CD14-positive monocyte (primary cell): Measurements from ENCODE around the gene POLR3K. TPM values are rescaled to one million over a fixed set of nuclear protein-coding genes. Genes with fewer than 3 reads are reported as not detected.

Experiments used
- DNase-seq, 3 donors: peaks; one replicate each; pipeline ENCODE4 v3.0.0-alpha.2; 2011 to 2022
- H2AFZ ChIP-seq: 2 replicates; pipeline ENCODE4 v1.6.0; 2012; ENCODE audit warnings: mild to moderate bottlenecking, low read depth, low read length, inconsistent platforms; ENCODE audit not compliant: insufficient read depth, poor library complexity, severe bottlenecking
- H3K27ac ChIP-seq, 2 donors: 1 replicate in 1 of 2; 2 replicates in 1 of 2; pipeline ENCODE4 v1.5.1; 2012 to 2013; ENCODE audit warnings: low read length in 2 of 2, control low read depth in 1 of 2, inconsistent platforms in 1 of 2, low read depth in 1 of 2, mild to moderate bottlenecking in 1 of 2
- H3K27me3 ChIP-seq, 2 donors: one replicate each; pipeline versions ENCODE4 v1.6.0 to v1.6.1; 2011 to 2013; ENCODE audit warnings: low read length in 2 of 2; ENCODE audit not compliant: control insufficient read depth in 2 of 2, insufficient read depth in 2 of 2
- H3K36me3 ChIP-seq, 2 donors: replicated peaks in 1 of 2; 1 replicate in 1 of 2; 2 replicates in 1 of 2; pipeline versions ENCODE4 v1.5.1 to v1.6.1; 2012 to 2013; ENCODE audit warnings: low read length in 2 of 2, control low read depth in 1 of 2, inconsistent platforms in 1 of 2, mild to moderate bottlenecking in 1 of 2; ENCODE audit not compliant: insufficient read depth in 2 of 2, control insufficient read depth in 1 of 2
- H3K4me1 ChIP-seq, 2 donors: 1 replicate in 1 of 2; 2 replicates in 1 of 2; pipeline versions ENCODE4 v1.5.1 to v1.6.1; 2012 to 2013; ENCODE audit warnings: low read length in 2 of 2, control low read depth in 1 of 2, inconsistent platforms in 1 of 2, mild to moderate bottlenecking in 1 of 2, moderate library complexity in 1 of 2; ENCODE audit not compliant: insufficient read depth in 2 of 2, control insufficient read depth in 1 of 2
- H3K4me2 ChIP-seq: replicated peaks from 2 replicates; pipeline ENCODE3; 2012; ENCODE audit warnings: low read length, moderate library complexity, mild to moderate bottlenecking; ENCODE audit not compliant: poor library complexity, severe bottlenecking; ENCODE audit errors: extremely low read depth
- H3K4me3 ChIP-seq, 3 experiments: fragments of 200-600 bp in 1 of 3; sonication (generic) in 1 of 3; replicated peaks in 1 of 3; 1 replicate in 2 of 3; 2 replicates in 1 of 3; pipeline ENCODE4 v1.5.1; 2011 to 2013; ENCODE audit warnings: low read length in 3 of 3, mild to moderate bottlenecking in 3 of 3, control low read depth in 2 of 3, low read depth in 2 of 3, inconsistent platforms in 1 of 3, moderate library complexity in 1 of 3
- H3K79me2 ChIP-seq: 2 replicates; pipeline ENCODE4 v1.6.0; 2012; ENCODE audit warnings: mild to moderate bottlenecking, control low read depth, inconsistent platforms, low read length, moderate library complexity; ENCODE audit not compliant: insufficient read depth
- H3K9ac ChIP-seq: 2 replicates; pipeline ENCODE4 v1.6.0; 2017; ENCODE audit warnings: low read length, mild to moderate bottlenecking; ENCODE audit not compliant: insufficient read depth, poor library complexity, severe bottlenecking
- H3K9me3 ChIP-seq, 2 donors: replicated peaks in 1 of 2; 1 replicate in 1 of 2; 2 replicates in 1 of 2; pipeline versions ENCODE4 v1.5.1 to v1.6.1; 2012 to 2013; ENCODE audit warnings: low read length in 2 of 2, control low read depth in 1 of 2; ENCODE audit not compliant: control insufficient read depth in 1 of 2, insufficient read depth in 1 of 2
- H4K20me1 ChIP-seq: 2 replicates; pipeline ENCODE4 v1.6.0; 2012; ENCODE audit warnings: mild to moderate bottlenecking, low read length, control low read depth, moderate library complexity; ENCODE audit not compliant: insufficient read depth
- H3K27ac Mint-ChIP-seq, 7 donors: one replicate each; pipeline ENCODE4 v1.8.0; 2020; ENCODE audit warnings: mild to moderate bottlenecking in 7 of 7, mixed read lengths in 7 of 7, moderate library complexity in 6 of 7, inconsistent platforms in 2 of 7
- H3K27me3 Mint-ChIP-seq, 3 donors: one replicate each; pipeline ENCODE4 v1.8.0; 2021 to 2022; ENCODE audit warnings: low read depth in 3 of 3, mild to moderate bottlenecking in 3 of 3, mixed read lengths in 3 of 3, moderate library complexity in 3 of 3, inconsistent platforms in 1 of 3
- H3K36me3 Mint-ChIP-seq, 2 donors: one replicate each; pipeline ENCODE4 v1.8.0; 2020; ENCODE audit warnings: mixed read lengths in 2 of 2, inconsistent platforms in 1 of 2, mild to moderate bottlenecking in 1 of 2
- H3K4me1 Mint-ChIP-seq: one replicate; pipeline ENCODE4 v1.8.0; 2020; ENCODE audit warnings: mild to moderate bottlenecking, mixed read lengths
- H3K4me3 Mint-ChIP-seq, 2 donors: one replicate each; pipeline ENCODE4 v1.8.0; 2020; ENCODE audit warnings: mild to moderate bottlenecking in 2 of 2, mixed read lengths in 2 of 2, moderate library complexity in 1 of 2
- H3K9me3 Mint-ChIP-seq, 7 donors: one replicate each; pipeline ENCODE4 v1.8.0; 2020 to 2022; ENCODE audit warnings: mixed read lengths in 7 of 7, mild to moderate bottlenecking in 6 of 7, moderate library complexity in 6 of 7, inconsistent platforms in 2 of 7
- whole genome bisulfite sequencing: methylation state at CpG from one replicate; pipeline ENCODE4 v1.1.5; 2013; ENCODE audit warnings: missing lambda C conversion rate; ENCODE audit not compliant: insufficient coverage; 5-methylcytosine and 5-hydroxymethylcytosine counted together
- intact Hi-C, 2 donors: fragments of 100-400 bp; cut with micrococcal nuclease; formaldehyde crosslinking; loops; one replicate each; pipeline versions ENCODE4 v1.15.0 to v1.15.1; 2023
- polyA plus RNA-seq, 3 donors: library from polyadenylated mRNA; depleted of rRNA in 1 of 3; unstranded in 2 of 3; stranded (reverse) in 1 of 3; fragments of 300-500 nt in 2 of 3; fragments of >200 nt in 1 of 3; fragmentation: Illumina TruSeq in 2 of 3; gene quantifications; 1 replicate in 2 of 3; 2 replicates in 1 of 3; pipeline ENCODE4 v1.2.3, GENCODE V29; 2012 to 2021
- small RNA-seq: library from RNA; depleted of rRNA; stranded (forward); fragments of <200 nt; gene quantifications from one replicate; pipeline ENCODE3, GENCODE V24; 2012; ENCODE audit warnings: low read depth; ENCODE audit not compliant: insufficient read length
- TF ChIP-seq, protein P1 (sequence below): fragments of 200-600 bp; IDR thresholded peaks from one replicate; pipeline ENCODE4 v1.8.0; 2022; ENCODE audit warnings: antibody characterized with exemption, mild to moderate bottlenecking

POLR3K gene
- polyA plus RNA-seq, 3 donors: 9.9 to 20.8 (median 18.7) TPM

DNA sequence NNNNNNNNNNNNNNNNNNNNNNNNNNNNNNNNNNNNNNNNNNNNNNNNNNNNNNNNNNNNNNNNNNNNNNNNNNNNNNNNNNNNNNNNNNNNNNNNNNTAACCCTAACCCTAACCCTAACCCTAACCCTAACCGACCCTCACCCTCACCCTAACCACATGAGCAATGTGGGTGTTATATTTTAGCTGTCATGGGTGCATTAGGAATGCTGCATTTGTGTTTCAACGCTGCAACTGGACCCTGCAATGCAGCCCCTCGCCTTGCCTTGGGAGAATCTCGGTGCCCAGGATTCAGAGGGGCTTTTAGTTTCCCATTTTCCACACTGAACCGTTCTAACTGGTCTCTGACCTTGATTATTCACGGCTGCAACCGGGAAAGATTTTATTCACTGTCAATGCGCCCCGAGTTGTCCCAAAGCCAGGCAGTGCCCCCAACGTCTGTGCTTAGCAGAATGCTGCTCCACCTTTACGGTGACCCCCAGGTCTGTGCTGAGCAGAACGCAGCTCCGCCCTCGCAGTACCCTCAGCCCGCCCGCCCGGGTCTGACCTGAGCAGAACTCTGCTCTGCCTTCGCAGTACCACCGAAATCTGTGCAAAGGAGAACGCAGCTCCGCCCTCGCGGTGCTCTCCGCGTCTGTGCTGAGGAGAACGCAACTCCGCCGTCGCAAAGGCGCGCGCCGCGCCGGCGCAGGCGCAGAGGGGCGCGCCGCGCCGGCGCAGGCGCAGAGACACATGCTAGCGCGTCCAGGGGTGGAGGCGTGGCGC lies 43.3 kb downstream of the POLR3K start:
- no peaks in the 10 kb centered on the region for H3K4me1 ChIP-seq
- Mint-ChIP-seq H3K4me3 (peak overlapping the region in 1 of 2 donors; percentile 57), H3K9me3 (peaks cover 0 to 3% (median 0%) of the 10 kb centered on the region in 7 donors), H3K4me1 (no peaks in the 10 kb centered on the region), H3K27ac (peak overlapping the region in 4 of 7 donors; percentile 26 to 69 (median 50)), H3K36me3 (no peaks in the 10 kb centered on the region), H3K27me3 (no peaks in the 10 kb centered on the region)
- no peaks in the 10 kb centered on the region for H4K20me1 ChIP-seq
- TF ChIP-seq, protein P1, sequence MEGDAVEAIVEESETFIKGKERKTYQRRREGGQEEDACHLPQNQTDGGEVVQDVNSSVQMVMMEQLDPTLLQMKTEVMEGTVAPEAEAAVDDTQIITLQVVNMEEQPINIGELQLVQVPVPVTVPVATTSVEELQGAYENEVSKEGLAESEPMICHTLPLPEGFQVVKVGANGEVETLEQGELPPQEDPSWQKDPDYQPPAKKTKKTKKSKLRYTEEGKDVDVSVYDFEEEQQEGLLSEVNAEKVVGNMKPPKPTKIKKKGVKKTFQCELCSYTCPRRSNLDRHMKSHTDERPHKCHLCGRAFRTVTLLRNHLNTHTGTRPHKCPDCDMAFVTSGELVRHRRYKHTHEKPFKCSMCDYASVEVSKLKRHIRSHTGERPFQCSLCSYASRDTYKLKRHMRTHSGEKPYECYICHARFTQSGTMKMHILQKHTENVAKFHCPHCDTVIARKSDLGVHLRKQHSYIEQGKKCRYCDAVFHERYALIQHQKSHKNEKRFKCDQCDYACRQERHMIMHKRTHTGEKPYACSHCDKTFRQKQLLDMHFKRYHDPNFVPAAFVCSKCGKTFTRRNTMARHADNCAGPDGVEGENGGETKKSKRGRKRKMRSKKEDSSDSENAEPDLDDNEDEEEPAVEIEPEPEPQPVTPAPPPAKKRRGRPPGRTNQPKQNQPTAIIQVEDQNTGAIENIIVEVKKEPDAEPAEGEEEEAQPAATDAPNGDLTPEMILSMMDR: no peak
- H3K27me3 ChIP-seq: no peaks in the 10 kb centered on the region
- intact Hi-C loops: no loop called here
- H3K36me3 ChIP-seq: no peaks in the 10 kb centered on the region
- H3K79me2 ChIP-seq: no peaks in the 10 kb centered on the region
- no peak overlapping the region for H3K9ac ChIP-seq
- WGBS: 80% methylated on average over 21 of the region's 48 CpGs
- peak overlapping the region in 2 of 3 experiments; percentile 12 to 17 for H3K4me3 ChIP-seq
- no peak overlapping the region for H3K27ac ChIP-seq
- H3K9me3 ChIP-seq: no peaks in the 10 kb centered on the region
- H2AFZ ChIP-seq: no peak overlapping the region
- no peak for DNase-seq
- no peak overlapping the region for H3K4me2 ChIP-seq

Small RNA genes within 50 kb of the gene (small RNA-seq; reads per million reads assigned to genes)
- gene MIR6859-4: not detected
- not detected for gene Z69720.2

Other genes starting within 250 kb of the POLR3K start
- gene SNRNP25, start 220 bp upstream of the POLR3K start, polyA plus RNA-seq: 10 to 100 TPM; 18.5 to 32.2 (median 31.6) TPM
- gene RHBDF1, start 19.0 kb upstream of the POLR3K start, polyA plus RNA-seq: under 1 TPM in 1 of 3 donors, not detected in 2; 0.20 TPM
- 10 to 100 TPM; 32.5 to 86.9 (median 70.6) TPM for gene MPG, start 24.6 kb upstream of the POLR3K start, polyA plus RNA-seq
- gene NPRL3, start 85.1 kb upstream of the POLR3K start, polyA plus RNA-seq: 10 to 100 TPM in 1 of 3 donors, 1 to 10 TPM in 2; 2.6 to 16.7 (median 3.0) TPM
- not detected for gene HBZ, start 99.0 kb upstream of the POLR3K start, polyA plus RNA-seq
- gene HBM, start 112.4 kb upstream of the POLR3K start, polyA plus RNA-seq: not detected
- 100 to 1,000 TPM in 2 of 3 donors, 1 to 10 TPM in 1; 2.8 to 193 (median 158) TPM for gene HBA2, start 119.3 kb upstream of the POLR3K start, polyA plus RNA-seq
- 10 to 100 TPM in 2 of 3 donors, under 1 TPM in 1; 0.31 to 23.8 (median 22.9) TPM for gene HBA1, start 123.1 kb upstream of the POLR3K start, polyA plus RNA-seq
- gene HBQ1, start 126.9 kb upstream of the POLR3K start, polyA plus RNA-seq: not detected
- gene LUC7L, start 175.8 kb upstream of the POLR3K start, polyA plus RNA-seq: 100 to 1,000 TPM in 1 of 3 donors, 1 to 10 TPM in 2; 4.0 to 109 (median 4.6) TPM
- 10 to 100 TPM; 22.5 to 40.4 (median 25.1) TPM for gene FAM234A, start 181.2 kb upstream of the POLR3K start, polyA plus RNA-seq
- gene RGS11, start 222.3 kb upstream of the POLR3K start, polyA plus RNA-seq: under 1 TPM in 1 of 3 donors, not detected in 2; 0.07 TPM
- gene ARHGDIG, start 227.0 kb upstream of the POLR3K start, polyA plus RNA-seq: not detected
- not detected for gene PDIA2, start 229.6 kb upstream of the POLR3K start, polyA plus RNA-seq